Central memory CD8-positive, alpha-beta T cell (primary cell): Measurements from ENCODE around the gene UQCRC1.
A peak's percentile ranks its signal among the peaks of the same experiment; 100 is the strongest.

Experiments used
- ATAC-seq: fragments of 150-1000 bp; cut with Tn5 transposase; replicated peaks from 2 replicates; pipeline ENCODE4 v1.10.0; 2022; ENCODE audit warnings: mild to moderate bottlenecking, moderate FRiP score, moderate number of reproducible peaks; ENCODE audit not compliant: poor library complexity, severe bottlenecking; ENCODE audit errors: extremely low read depth
- DNase-seq, 2 donors: peaks; one replicate each; pipeline ENCODE4 v3.0.0; 2021; ENCODE audit warnings: low spot score in 2 of 2
- H3K27ac Mint-ChIP-seq: one replicate; pipeline ENCODE4 v1.8.0; 2022; ENCODE audit warnings: low read depth, mild to moderate bottlenecking, moderate library complexity, mixed read lengths
- H3K27me3 Mint-ChIP-seq: one replicate; pipeline ENCODE4 v1.8.0; 2022; ENCODE audit warnings: mixed read lengths
- H3K36me3 Mint-ChIP-seq: one replicate; pipeline ENCODE4 v1.8.0; 2022; ENCODE audit warnings: mild to moderate bottlenecking, moderate library complexity, mixed read lengths; ENCODE audit not compliant: insufficient read depth
- H3K4me1 Mint-ChIP-seq: one replicate; pipeline ENCODE4 v1.8.0; 2022; ENCODE audit warnings: mixed read lengths
- H3K4me3 Mint-ChIP-seq: one replicate; pipeline ENCODE4 v1.8.0; 2022; ENCODE audit warnings: mild to moderate bottlenecking, moderate library complexity, mixed read lengths
- H3K9me3 Mint-ChIP-seq: one replicate; pipeline ENCODE4 v1.8.0; 2022; ENCODE audit warnings: mixed read lengths

Gene UQCRC1

GRCh38 chr3:48592519-48593087 lies 16.8 kb downstream of the UQCRC1 start:
- no peak overlapping the region for H3K27ac Mint-ChIP-seq
- no peak for ATAC-seq
- no peak overlapping the region for H3K4me3 Mint-ChIP-seq
- H3K9me3 Mint-ChIP-seq = no peaks in the 10 kb centered on the region
- H3K27me3 Mint-ChIP-seq = peaks cover 64% of the 10 kb centered on the region
- H3K4me1 Mint-ChIP-seq = peaks cover 4% of the 10 kb centered on the region
- peaks cover 5% of the 10 kb centered on the region for H3K36me3 Mint-ChIP-seq
- DNase-seq = no peak

GRCh38 chr3:48591886-48592518 lies 17.4 kb downstream of the UQCRC1 start:
- Mint-ChIP-seq H3K27me3 (peaks cover 70% of the 10 kb centered on the region), H3K4me1 (peaks cover 4% of the 10 kb centered on the region), H3K27ac (no peak overlapping the region), H3K9me3 (no peaks in the 10 kb centered on the region), H3K36me3 (peaks cover 4% of the 10 kb centered on the region), H3K4me3 (no peak overlapping the region)
- ATAC-seq = no peak
- DNase-seq = no peak

- no peak overlapping the region for H3K4me3 Mint-ChIP-seq
- H3K27me3 Mint-ChIP-seq = peaks cover 76% of the 10 kb centered on the region
- no peak for ATAC-seq
- peaks cover 4% of the 10 kb centered on the region for H3K4me1 Mint-ChIP-seq
- no peaks in the 10 kb centered on the region for H3K36me3 Mint-ChIP-seq
- DNase-seq = no peak
- no peak overlapping the region for H3K27ac Mint-ChIP-seq
- H3K9me3 Mint-ChIP-seq = no peaks in the 10 kb centered on the region
Measured at GRCh38 chr3:48591436-48591835, 18.0 kb downstream of the UQCRC1 start.

- Mint-ChIP-seq H3K4me1 (no peaks in the 10 kb centered on the region), H3K27ac (no peak overlapping the region), H3K9me3 (no peaks in the 10 kb centered on the region), H3K4me3 (no peak overlapping the region), H3K36me3 (no peaks in the 10 kb centered on the region), H3K27me3 (peaks cover 64% of the 10 kb centered on the region)
- DNase-seq (no peak), ATAC-seq (no peak)
Measured at GRCh38 chr3:48588230-48588629, 21.2 kb downstream of the UQCRC1 start.

GRCh38 chr3:48587686-48588085 lies 21.8 kb downstream of the UQCRC1 start:
- Mint-ChIP-seq H3K4me3 (no peak overlapping the region), H3K27me3 (peaks cover 59% of the 10 kb centered on the region), H3K36me3 (no peaks in the 10 kb centered on the region), H3K9me3 (no peaks in the 10 kb centered on the region), H3K4me1 (no peaks in the 10 kb centered on the region), H3K27ac (no peak overlapping the region)
- ATAC-seq = no peak
- no peak for DNase-seq

GRCh38 chr3:48585411-48585810 lies 24.0 kb downstream of the UQCRC1 start:
- ATAC-seq (no peak), DNase-seq (no peak)
- no peaks in the 10 kb centered on the region for H3K9me3 Mint-ChIP-seq
- peaks cover 1% of the 10 kb centered on the region for H3K36me3 Mint-ChIP-seq
- H3K4me1 Mint-ChIP-seq = no peaks in the 10 kb centered on the region
- no peak overlapping the region for H3K4me3 Mint-ChIP-seq
- H3K27me3 Mint-ChIP-seq = peaks cover 52% of the 10 kb centered on the region
- H3K27ac Mint-ChIP-seq = no peak overlapping the region

GRCh38 chr3:48584836-48585235 lies 24.6 kb downstream of the UQCRC1 start:
- H3K27me3 Mint-ChIP-seq = peaks cover 49% of the 10 kb centered on the region
- no peaks in the 10 kb centered on the region for H3K9me3 Mint-ChIP-seq
- no peak for DNase-seq
- no peak for ATAC-seq
- H3K4me3 Mint-ChIP-seq = no peak overlapping the region
- H3K4me1 Mint-ChIP-seq = no peaks in the 10 kb centered on the region
- peaks cover 1% of the 10 kb centered on the region for H3K36me3 Mint-ChIP-seq
- H3K27ac Mint-ChIP-seq = peak overlapping the region; percentile 70

- DNase-seq = no peak
- Mint-ChIP-seq H3K27ac (no peak overlapping the region), H3K9me3 (no peaks in the 10 kb centered on the region), H3K36me3 (peaks cover 1% of the 10 kb centered on the region), H3K27me3 (peaks cover 19% of the 10 kb centered on the region), H3K4me3 (no peak overlapping the region), H3K4me1 (no peaks in the 10 kb centered on the region)
- no peak for ATAC-seq
Measured at GRCh38 chr3:48581621-48582481, 27.6 kb downstream of the UQCRC1 start.

- Mint-ChIP-seq H3K27ac (no peak overlapping the region), H3K4me1 (no peaks in the 10 kb centered on the region), H3K4me3 (no peak overlapping the region), H3K9me3 (no peaks in the 10 kb centered on the region), H3K27me3 (peaks cover 11% of the 10 kb centered on the region), H3K36me3 (peaks cover 1% of the 10 kb centered on the region)
- DNase-seq (no peak), ATAC-seq (no peak)
Measured at GRCh38 chr3:48576647-48577046, 32.8 kb downstream of the UQCRC1 start.

- no peak overlapping the region for H3K4me3 Mint-ChIP-seq
- no peaks in the 10 kb centered on the region for H3K9me3 Mint-ChIP-seq
- ATAC-seq (no peak), DNase-seq (no peak)
- peaks cover 3% of the 10 kb centered on the region for H3K27me3 Mint-ChIP-seq
- no peaks in the 10 kb centered on the region for H3K4me1 Mint-ChIP-seq
- no peaks in the 10 kb centered on the region for H3K36me3 Mint-ChIP-seq
- no peak overlapping the region for H3K27ac Mint-ChIP-seq
Measured at GRCh38 chr3:48575366-48575765, 34.1 kb downstream of the UQCRC1 start.

- Mint-ChIP-seq H3K4me1 (no peaks in the 10 kb centered on the region), H3K27me3 (no peaks in the 10 kb centered on the region), H3K4me3 (no peak overlapping the region), H3K27ac (no peak overlapping the region), H3K9me3 (no peaks in the 10 kb centered on the region), H3K36me3 (no peaks in the 10 kb centered on the region)
- ATAC-seq (no peak), DNase-seq (no peak)
Measured at GRCh38 chr3:48573973-48574585, 35.4 kb downstream of the UQCRC1 start.

GRCh38 chr3:48572517-48572916 lies 36.9 kb downstream of the UQCRC1 start:
- H3K9me3 Mint-ChIP-seq = no peaks in the 10 kb centered on the region
- no peaks in the 10 kb centered on the region for H3K4me1 Mint-ChIP-seq
- no peak for DNase-seq
- H3K4me3 Mint-ChIP-seq = no peak overlapping the region
- H3K27me3 Mint-ChIP-seq = no peaks in the 10 kb centered on the region
- ATAC-seq = no peak
- H3K27ac Mint-ChIP-seq = peak overlapping the region; percentile 74
- no peaks in the 10 kb centered on the region for H3K36me3 Mint-ChIP-seq
